K562 (cell line): ENCODE data around the gene CCSER1. TPM values are rescaled to one million over a fixed set of nuclear protein-coding genes. Genes with fewer than 3 reads are reported as not detected.

Experiments used
- ATAC-seq: fragments of 200-7000 bp; cut with Tn5 transposase; 3 replicates; pipeline ENCODE4 v1.9.1; 2020; ENCODE audit warnings: moderate library complexity
- BruUV-seq: library from RNA; stranded (reverse); fragments of 400-500 nt; replicated peaks from 2 replicates; lab custom pipeline; 2021; lab: Mats Ljungman, UMichigan
- CTCF ChIA-PET: fragments of 300-600 bp; formaldehyde crosslinking; extraction: SDS; loops from one replicate; lab custom pipeline; 2021; ENCODE audit warnings: low intra/inter-chr PET ratio; lab: Yijun Ruan, JAX
- POLR2A ChIA-PET: fragments of 300-600, 350-650 bp; sonication (Branson Sonifier 250); formaldehyde crosslinking; extraction: SDS; loops from one replicate; lab custom pipeline; 2021; ENCODE audit warnings: antibody characterized with exemption, inconsistent platforms; lab: Yijun Ruan, JAX
- DNase-seq, 4 experiments: peaks; one replicate each; pipeline versions ENCODE4 v3.0.0 to v3.0.0-alpha.2; 2011 to 2018; ENCODE audit warnings: low spot score in 3 of 4, mixed read lengths in 3 of 4; ENCODE audit errors: extremely low read depth in 1 of 4
- FAIRE-seq: peaks from 2 replicates; lab custom pipeline; 2011; peaks lifted over from hg19 to GRCh38; lab: Jason Lieb, UNC
- H2AFZ ChIP-seq: 2 replicates; pipeline ENCODE4 v1.6.0; 2011; ENCODE audit warnings: low read depth, low read length, control low read depth, inconsistent platforms
- H3K27ac ChIP-seq: fragments of 200-600 bp; 3 replicates; pipeline ENCODE4 v1.8.0; 2011; ENCODE audit warnings: low read depth, mild to moderate bottlenecking, control low read depth, inconsistent platforms, low read length, moderate library complexity, mixed read lengths; ENCODE audit errors: extremely low read depth
- H3K27me3 ChIP-seq, 2 experiments: fragments of 300-600 bp in 1 of 2; 2 replicates in 1 of 2; 3 replicates in 1 of 2; pipeline versions ENCODE4 v1.6.0 to v1.8.0; 2011; ENCODE audit warnings: inconsistent platforms in 2 of 2, low read length in 2 of 2, mild to moderate bottlenecking in 1 of 2, mixed read lengths in 1 of 2, moderate library complexity in 1 of 2; ENCODE audit not compliant: control insufficient read depth in 2 of 2, insufficient read depth in 2 of 2
- H3K36me3 ChIP-seq: fragments of 300-600 bp; 3 replicates; pipeline ENCODE4 v1.8.0; 2011; ENCODE audit warnings: mild to moderate bottlenecking, low read length, inconsistent platforms; ENCODE audit not compliant: control insufficient read depth, insufficient read depth
- H3K4me1 ChIP-seq, 2 experiments: fragments of 200-600 bp in 1 of 2; replicated peaks in 1 of 2; 2 replicates in 1 of 2; 3 replicates in 1 of 2; pipeline versions ENCODE4 v1.5.1 to v1.8.0; 2011; ENCODE audit warnings: inconsistent platforms in 2 of 2, low read length in 2 of 2, mild to moderate bottlenecking in 1 of 2, mixed read lengths in 1 of 2, moderate library complexity in 1 of 2; ENCODE audit not compliant: control insufficient read depth in 2 of 2, insufficient read depth in 2 of 2
- H3K4me2 ChIP-seq: 2 replicates; pipeline ENCODE4 v1.6.1; 2011; ENCODE audit warnings: low read length, control low read depth, inconsistent platforms, mixed read lengths; ENCODE audit not compliant: insufficient read depth
- H3K4me3 ChIP-seq: fragments of 200-600 bp; sonication (generic), shearing (Covaris generic); 2 replicates; pipeline ENCODE4 v1.5.1; 2016; ENCODE audit warnings: control low read depth, inconsistent platforms
- H3K79me2 ChIP-seq: fragments of 200-600 bp; 3 replicates; pipeline ENCODE4 v1.8.0; 2011; ENCODE audit warnings: low read length, inconsistent platforms; ENCODE audit not compliant: control insufficient read depth, insufficient read depth
- H3K9ac ChIP-seq, 2 experiments: 2 replicates each; pipeline versions ENCODE4 v1.6.0 to v1.6.1; 2011; ENCODE audit warnings: low read depth in 2 of 2, low read length in 2 of 2, control low read depth in 1 of 2, inconsistent platforms in 1 of 2, mild to moderate bottlenecking in 1 of 2, mixed read lengths in 1 of 2; ENCODE audit not compliant: insufficient read depth in 1 of 2
- H3K9me1 ChIP-seq: one replicate; pipeline ENCODE4 v1.6.0; 2011; ENCODE audit warnings: inconsistent platforms, mild to moderate bottlenecking, low read length, moderate library complexity; ENCODE audit not compliant: control insufficient read depth, insufficient read depth
- H3K9me3 ChIP-seq: replicated peaks from 2 replicates; pipeline ENCODE4 v1.5.1; 2011; ENCODE audit warnings: low read depth, low read length, inconsistent platforms; ENCODE audit not compliant: control insufficient read depth, insufficient read depth
- H4K20me1 ChIP-seq: replicated peaks from 2 replicates; pipeline ENCODE4 v1.6.1; 2011; ENCODE audit warnings: low read length, inconsistent platforms, mixed read lengths; ENCODE audit not compliant: control insufficient read depth, insufficient read depth
- AFF1 ChIP-seq, 2 experiments: fragments of 450-650 bp; IDR thresholded peaks; 2 replicates each; pipeline ENCODE4 v1.6.1; 2018; ENCODE audit warnings: mild to moderate bottlenecking in 2 of 2, low read depth in 1 of 2; ENCODE audit not compliant: partially characterized antibody in 2 of 2
- GATA2 ChIP-seq: sonication (generic); formaldehyde crosslinking; IDR thresholded peaks from 2 replicates; pipeline ENCODE4 v1.4.0; 2020; ENCODE audit warnings: mild to moderate bottlenecking, missing genetic modification reagents
- L3MBTL2 ChIP-seq: fragments of 450-650 bp; IDR thresholded peaks from 2 replicates; pipeline ENCODE4 v1.6.1; 2016; ENCODE audit warnings: mild to moderate bottlenecking, moderate library complexity
- MAFF ChIP-seq: IDR thresholded peaks from 2 replicates; pipeline ENCODE4 v1.6.1; 2012; ENCODE audit warnings: low read length, improper control_type of control experiment
- MXI1 ChIP-seq: IDR thresholded peaks from 2 replicates; pipeline ENCODE4 v1.6.1; 2011; ENCODE audit warnings: low read depth, mild to moderate bottlenecking, improper control_type of control experiment, low read length
- NCOA4 ChIP-seq: fragments of 450-650 bp; IDR thresholded peaks from 2 replicates; pipeline ENCODE4 v1.6.1; 2018; ENCODE audit warnings: mild to moderate bottlenecking; ENCODE audit not compliant: partially characterized antibody
- NFXL1 ChIP-seq: fragments of 450-650 bp; formaldehyde crosslinking; IDR thresholded peaks from 2 replicates; pipeline ENCODE4 v1.4.0; 2021; ENCODE audit warnings: mild to moderate bottlenecking
- PHF20 ChIP-seq: fragments of 450-650 bp; IDR thresholded peaks from 2 replicates; pipeline ENCODE4 v1.6.1; 2018; ENCODE audit not compliant: partially characterized antibody
- USF2 ChIP-seq: sonication (generic); formaldehyde crosslinking; IDR thresholded peaks from 2 replicates; pipeline ENCODE4 v1.5.0; 2020; ENCODE audit warnings: missing genetic modification reagents
- ZNF124 ChIP-seq: sonication (generic); formaldehyde crosslinking; IDR thresholded peaks from 2 replicates; pipeline ENCODE4 v1.8.1; 2022; ENCODE audit warnings: missing genetic modification reagents
- ZNF224 ChIP-seq: sonication (generic); formaldehyde crosslinking; IDR thresholded peaks from 2 replicates; pipeline ENCODE4 v1.8.0; 2022; ENCODE audit warnings: mild to moderate bottlenecking, missing genetic modification reagents
- ZNF280B ChIP-seq: fragments of 250-450 bp; sonication (Bioruptor Pico); IDR thresholded peaks from 2 replicates; pipeline ENCODE4 v1.5.1; 2021; ENCODE audit warnings: mild to moderate bottlenecking
- ZSCAN32 ChIP-seq: fragments of 450-650 bp; formaldehyde crosslinking; IDR thresholded peaks from 2 replicates; pipeline ENCODE4 v1.4.0; 2020; ENCODE audit warnings: mild to moderate bottlenecking, moderate library complexity
- WGBS: fragments of 100-300 bp; shearing (Covaris generic); methylation state at CpG from one replicate; pipeline ENCODE4 v1.1.6; 2016; ENCODE audit warnings: low coverage, mixed read lengths; ENCODE audit not compliant: insufficient coverage; ENCODE audit errors: missing lambda C conversion rate; 5-methylcytosine and 5-hydroxymethylcytosine counted together
- in situ Hi-C: fragments of 300-500 bp; cut with MboI; formaldehyde crosslinking; loops from 4 replicates; pipeline ENCODE4 v1.15.0; 2018; ENCODE audit warnings: inconsistent platforms, mixed read lengths
- intact Hi-C: fragments of 100-400 bp; cut with micrococcal nuclease; formaldehyde crosslinking; loops from 2 replicates; pipeline ENCODE4 v1.14.2; 2022
- polyA plus RNA-seq, 8 experiments: library from polyadenylated mRNA; depleted of rRNA in 4 of 8; stranded (reverse) in 5 of 8; unstranded in 3 of 8; fragments of >200 nt; fragmentation: Nextera tagmentation in 2 of 8; fragmentation: Illumina TruSeq in 1 of 8; extraction: Ambion mirVana in 2 of 8; extraction: Trizol in 1 of 8; gene quantifications; 2 replicates each; pipeline versions ENCODE4 v1.2.1 to v1.2.3, GENCODE V29; 2011 to 2014; ENCODE audit warnings: inconsistent platforms in 1 of 8, missing spikeins in 1 of 8
- total RNA-seq, 7 experiments: library from RNA; depleted of rRNA in 6 of 7; stranded (reverse); fragments of >200 nt in 6 of 7; fragmentation: Illumina TruSeq in 2 of 7; extraction: Trizol in 2 of 7; gene quantifications; 2 replicates each; pipeline versions ENCODE4 v1.2.1 to v1.2.3, GENCODE V29; 2011 to 2021; ENCODE audit warnings: low replicate concordance in 1 of 7

Gene CCSER1
- total and polyA plus RNA-seq, 9 of the 15 experiments (the other 6 are each of a cell fraction or from before 2014, with no cell fraction given), result not detected

GRCh38 chr4:90189178-90189577 lies 62.0 kb downstream of the CCSER1 start (continued):
- TF ChIP-seq AFF1 (IDR thresholded peaks at IDR 0.05; ENCODE audit: low read depth in 1 of 2, partially characterized antibody in 2 of 2), result no peak

- Histone ChIP-seq H3K27ac (no peak overlapping the region), H3K79me2 (no peaks in the 10 kb centered on the region), H4K20me1 (no peaks in the 10 kb centered on the region), H3K36me3 (no peaks in the 10 kb centered on the region), H3K9me3 (no peaks in the 10 kb centered on the region), H3K9me1 (no peaks in the 10 kb centered on the region), H2AFZ (no peak overlapping the region), H3K9ac (no peak overlapping the region), H3K4me3 (no peak overlapping the region), H3K4me2 (no peak overlapping the region), H3K4me1 (no peaks in the 10 kb centered on the region), H3K27me3 (no peaks in the 10 kb centered on the region)
- 0% methylated on average over 4 of the region's 4 CpGs for WGBS
- CTCF ChIA-PET, result no interaction called here
- POLR2A ChIA-PET, result no interaction called here
- BruUV-seq, result no TSS peak
- intact Hi-C loops, result no loop called here
- in situ Hi-C loops, result no loop called here
- FAIRE-seq (no peak), DNase-seq (no peak), ATAC-seq (no peak)
- TF ChIP-seq PHF20 (no peak), GATA2 (CRISPR knock-in tag) (no peak), L3MBTL2 (no peak), NFXL1 (no peak), ZNF224 (no peak), ZNF124 (CRISPR knock-in tag) (no peak), ZNF280B (CRISPR knock-in tag) (no peak), NCOA4 (no peak), MAFF (no peak), MXI1 (no peak), USF2 (CRISPR knock-in tag) (no peak), ZSCAN32 (CRISPR knock-in tag) (no peak)
These were observed 62.8 kb downstream of the CCSER1 start for GRCh38 chr4:90189946-90190345.
